Esophagus squamous epithelium (tissue), 5 donors: Measurements from ENCODE around the gene CCDC30. TPM values are rescaled to one million over a fixed set of nuclear protein-coding genes. Genes with fewer than 3 reads are reported as not detected.

Experiments used
- DNase-seq: peaks from one replicate; lab custom pipeline; 2025; lab: John Stamatoyannopoulos, UW
- H3K27ac ChIP-seq, 4 donors: fragments of 200-600 bp; sonication (generic); one replicate each; pipeline ENCODE4 v1.5.1; 2016 to 2019; ENCODE audit warnings: mild to moderate bottlenecking in 1 of 4
- H3K27me3 ChIP-seq, 4 donors: fragments of 200-600 bp; sonication (generic); 1 replicate in 3 of 4; 2 replicates in 1 of 4; pipeline versions ENCODE4 v1.5.1 to v1.6.0; 2017 to 2021; ENCODE audit warnings: antibody characterized with exemption in 1 of 4
- H3K36me3 ChIP-seq, 3 donors: fragments of 200-600 bp; sonication (generic); one replicate each; pipeline ENCODE4 v1.5.1; 2016 to 2019
- H3K4me1 ChIP-seq, 3 donors: fragments of 200-600 bp; sonication (generic); one replicate each; pipeline ENCODE4 v1.5.1; 2017 to 2019
- H3K4me3 ChIP-seq, 4 donors: fragments of 200-600 bp; sonication (generic); 1 replicate in 3 of 4; 2 replicates in 1 of 4; pipeline ENCODE4 v1.5.1; 2016 to 2019; ENCODE audit warnings: mild to moderate bottlenecking in 2 of 4, moderate library complexity in 1 of 4
- H3K9me3 ChIP-seq, 3 donors: fragments of 200-600 bp; sonication (generic); one replicate each; pipeline ENCODE4 v1.5.1; 2016 to 2019
- CTCF ChIP-seq, 6 experiments: fragments of 450-650 bp in 4 of 6; fragments of 200-600 bp in 2 of 6; sonication (generic) in 2 of 6; IDR thresholded peaks; one replicate each; pipeline ENCODE4 v1.5.1; 2016 to 2019; ENCODE audit warnings: antibody characterized with exemption in 6 of 6, mild to moderate bottlenecking in 4 of 6, moderate library complexity in 4 of 6
- POLR2A ChIP-seq, 4 donors: fragments of 450-650 bp; IDR thresholded peaks; one replicate each; pipeline ENCODE4 v1.6.1; 2017; ENCODE audit warnings: antibody characterized with exemption in 4 of 4, mild to moderate bottlenecking in 4 of 4, moderate library complexity in 3 of 4
- WGBS, 2 donors: methylation state at CpG; one replicate each; pipeline ENCODE4 v1.1.5; 2018; 5-methylcytosine and 5-hydroxymethylcytosine counted together
- intact Hi-C: fragments of 100-400 bp; cut with DNase I; formaldehyde crosslinking; loops from one replicate; pipeline ENCODE4 v1.15.0; 2022
- total RNA-seq, 4 donors: library from RNA; depleted of rRNA; stranded (reverse); fragments of >200 nt; gene quantifications; one replicate each; pipeline ENCODE4 v1.1.0, GENCODE V29; 2016
- donor health status: DM: yes; HTN: yes; CAD: no.

CCDC30 gene
- total RNA-seq, 4 donors from 2014 or later: 0.12 to 1.3 (median 0.42) TPM

- no peaks in the 10 kb centered on the region for H3K36me3 ChIP-seq
- WGBS, 2 donors: 84 to 92% methylated on average over 3 to 4 of the region's 4 CpGs
These were observed 89.5 kb downstream of the CCDC30 start for GRCh38 chr1:42552636-42553035.

DNA sequence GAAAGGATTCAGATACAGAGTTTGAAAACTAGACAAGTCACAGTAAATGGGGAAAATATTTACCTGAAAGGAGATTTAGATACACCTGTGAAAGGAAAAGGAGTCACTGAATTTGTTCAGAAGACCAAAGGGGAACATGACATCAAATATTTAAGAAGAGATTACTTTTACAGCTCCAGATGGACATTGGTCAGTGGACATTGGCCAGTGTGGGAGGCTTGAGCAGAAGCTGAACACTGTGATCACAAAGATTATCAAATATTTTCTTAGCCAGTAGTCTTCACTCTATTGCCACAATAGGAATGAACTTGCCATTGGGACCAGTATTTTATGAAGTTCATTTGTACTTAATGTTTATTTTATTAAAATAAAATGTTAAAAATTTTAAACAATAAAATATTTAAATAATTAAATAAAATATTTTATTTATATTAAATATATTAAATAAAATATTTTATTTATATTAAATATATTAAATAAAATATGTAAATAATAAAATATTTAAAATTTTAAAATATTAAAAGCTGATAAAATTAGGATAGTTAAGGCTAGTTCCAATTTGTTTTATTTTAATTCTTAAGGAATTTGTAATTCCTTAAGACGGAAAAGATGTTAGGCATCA is 94.3 kb downstream of the CCDC30 start:
- intact Hi-C loops: no loop called here
- H3K36me3 ChIP-seq: no peaks in the 10 kb centered on the region
- H3K27ac ChIP-seq: no peak overlapping the region
- peaks cover 0 to 4% (median 0%) of the 10 kb centered on the region in 3 donors for H3K4me1 ChIP-seq
- no peak for DNase-seq
- no peaks in the 10 kb centered on the region for H3K9me3 ChIP-seq
- TF ChIP-seq POLR2A (IDR thresholded peaks at IDR 0.05) (no peak), CTCF (IDR thresholded peaks at IDR 0.05) (no peak)
- H3K4me3 ChIP-seq: no peak overlapping the region
- H3K27me3 ChIP-seq: no peaks in the 10 kb centered on the region
- WGBS, 2 donors: 93 to 95% methylated on average over 1 of the region's 1 CpG

More at GRCh38 chr1:42552636-42553035, 89.5 kb downstream of the CCDC30 start:
- Histone ChIP-seq H3K27ac (no peak overlapping the region), H3K4me1 (peaks cover 0 to 4% (median 0%) of the 10 kb centered on the region in 3 donors), H3K9me3 (no peaks in the 10 kb centered on the region), H3K27me3 (no peaks in the 10 kb centered on the region), H3K4me3 (no peak overlapping the region)
- no peak for DNase-seq
- no peak for TF ChIP-seq POLR2A (IDR thresholded peaks at IDR 0.05)
- TF ChIP-seq CTCF (IDR thresholded peaks at IDR 0.05): no peak
- intact Hi-C loops: no loop called here

- no peak overlapping the region for H3K4me3 ChIP-seq
These were observed 104.0 kb downstream of the CCDC30 start for GRCh38 chr1:42567038-42567437.

GRCh38 chr1:42576935-42577334 is 113.8 kb downstream of the CCDC30 start:
- 14 to 58% methylated on average over 1 of the region's 1 CpG for WGBS, 2 donors
- intact Hi-C loops: no loop called here
- no peak for TF ChIP-seq CTCF (IDR thresholded peaks at IDR 0.05)

More at GRCh38 chr1:42567038-42567437, 104.0 kb downstream of the CCDC30 start:
- intact Hi-C loops: no loop called here
- H3K4me1 ChIP-seq: no peaks in the 10 kb centered on the region
- DNase-seq: no peak
- no peak for TF ChIP-seq POLR2A (IDR thresholded peaks at IDR 0.05)
- TF ChIP-seq CTCF (IDR thresholded peaks at IDR 0.05): no peak
- H3K27ac ChIP-seq: no peak overlapping the region
- no peaks in the 10 kb centered on the region for H3K36me3 ChIP-seq
- no peaks in the 10 kb centered on the region for H3K9me3 ChIP-seq
- H3K27me3 ChIP-seq: no peaks in the 10 kb centered on the region

DNA sequence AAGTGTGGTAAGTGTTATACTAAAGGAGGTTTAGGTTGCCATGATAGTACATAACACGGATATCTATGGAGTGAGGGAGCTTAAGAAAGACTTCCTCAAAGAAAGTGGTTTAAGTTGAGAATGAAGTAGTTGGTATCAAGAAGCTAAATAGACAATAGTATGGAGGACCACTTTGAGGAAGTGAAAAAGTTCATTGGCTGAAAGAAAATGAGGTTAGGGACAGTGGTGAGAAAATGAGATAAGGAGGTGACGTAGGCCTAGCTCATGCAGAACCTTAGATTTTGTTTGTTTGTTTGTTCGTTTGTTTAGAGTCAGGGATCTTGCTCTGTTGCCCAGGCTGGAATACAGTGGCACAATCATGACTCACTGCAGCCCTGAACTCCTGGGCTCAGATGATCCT is 122.9 kb downstream of the CCDC30 start:
- no peaks in the 10 kb centered on the region for H3K4me1 ChIP-seq
- DNase-seq: no peak
- TF ChIP-seq POLR2A (IDR thresholded peaks at IDR 0.05) (no peak), CTCF (IDR thresholded peaks at IDR 0.05) (no peak)
- intact Hi-C loops: no loop called here
- no peaks in the 10 kb centered on the region for H3K27me3 ChIP-seq
- H3K36me3 ChIP-seq: peaks cover 0 to 16% (median 0%) of the 10 kb centered on the region in 3 donors
- H3K9me3 ChIP-seq: peaks cover 0 to 15% (median 0%) of the 10 kb centered on the region in 3 donors
- H3K27ac ChIP-seq: no peak overlapping the region
- H3K4me3 ChIP-seq: no peak overlapping the region
- 71 to 84% methylated on average over 3 of the region's 3 CpGs for WGBS, 2 donors

More at GRCh38 chr1:42576935-42577334, 113.8 kb downstream of the CCDC30 start:
- no peak for DNase-seq
- no peaks in the 10 kb centered on the region for H3K36me3 ChIP-seq
- no peaks in the 10 kb centered on the region for H3K27me3 ChIP-seq
- no peaks in the 10 kb centered on the region for H3K4me1 ChIP-seq
- H3K27ac ChIP-seq: no peak overlapping the region
- no peaks in the 10 kb centered on the region for H3K9me3 ChIP-seq
- no peak overlapping the region for H3K4me3 ChIP-seq
